ENCODE results near the gene TANGO6. TPM values are rescaled to one million over a fixed set of nuclear protein-coding genes. Genes with fewer than 3 reads are reported as not detected.

Gene TANGO6
- total RNA-seq, 2 donors from 2014 or later, result 9.6 to 15.3 TPM

DNA sequence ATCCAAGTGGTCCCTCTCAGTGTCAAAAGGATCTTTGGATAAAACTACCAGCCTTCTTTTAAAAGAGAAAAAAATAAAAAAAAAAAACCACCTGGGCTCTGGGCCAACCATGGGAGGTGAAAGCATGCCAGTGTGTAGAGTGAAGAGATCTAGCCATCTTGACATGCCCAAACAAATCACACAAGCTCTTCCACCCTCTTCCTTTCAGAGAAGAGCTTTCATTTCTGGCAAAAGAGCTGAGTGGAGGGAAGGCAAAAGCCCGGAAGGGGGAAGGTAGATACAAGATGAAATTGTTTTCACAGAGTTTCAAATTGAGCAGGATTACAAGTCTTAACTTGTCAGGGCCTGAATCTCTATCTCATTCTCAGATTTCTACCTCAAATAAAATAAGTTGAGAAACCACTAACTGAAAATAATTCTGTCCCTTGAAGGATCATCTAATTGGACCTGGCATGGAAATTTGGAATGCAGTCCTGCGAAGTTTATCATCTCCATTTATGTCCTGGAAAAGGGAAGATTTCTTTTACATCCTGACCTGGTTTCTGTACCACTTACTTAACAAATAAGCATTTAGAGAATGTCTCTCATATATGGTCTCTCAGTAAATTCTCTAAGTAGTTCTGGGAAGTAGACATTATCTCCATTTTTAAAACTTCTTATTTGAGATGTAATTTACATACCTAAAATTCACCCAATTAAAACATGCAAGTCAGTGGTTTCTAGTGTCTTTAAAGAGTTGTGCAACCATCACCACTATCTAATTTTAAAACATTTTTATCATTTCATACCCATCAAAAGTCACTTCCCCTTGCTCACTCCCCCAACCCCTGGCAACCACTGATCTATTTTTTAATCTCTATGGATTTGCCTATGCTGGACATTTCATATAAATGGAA, 93.7 kb downstream of the TANGO6 start:
- no peaks in the 10 kb centered on the region for H3K27me3 Mint-ChIP-seq (ENCODE audit: insufficient read depth)
- H3K27me3 ChIP-seq (ENCODE audit: control insufficient read depth, insufficient read depth, low read length, poor library complexity, severe bottlenecking), result no peaks in the 10 kb centered on the region
- peaks cover 18% of the 10 kb centered on the region for H3K9me3 Mint-ChIP-seq
- WGBS, 2 experiments (ENCODE audit: insufficient coverage in 1 of 2, insufficient read length in 1 of 2), result 96% methylated on average over 2 of the region's 2 CpGs; no CpG with 5 or more reads in 1 of the 2 experiments
- H3K4me3 ChIP-seq (ENCODE audit: low read length), result no peak overlapping the region
- H3K27ac Mint-ChIP-seq, result no peak overlapping the region
- DNase-seq, result no peak
- H3K27ac ChIP-seq (ENCODE audit: low read depth, low read length), result no peak overlapping the region
- TF ChIP-seq CTCF (conservative IDR thresholded peaks at IDR 0.05), result no peak
- peaks cover 34% of the 10 kb centered on the region for H3K36me3 Mint-ChIP-seq (ENCODE audit: low read depth)
- no peaks in the 10 kb centered on the region for H3K4me1 ChIP-seq (ENCODE audit: control insufficient read depth, insufficient read depth, low read length)
- no peaks in the 10 kb centered on the region for H3K4me1 Mint-ChIP-seq
- no peak overlapping the region for H3K9ac ChIP-seq (ENCODE audit: extremely low read depth, low read length, poor library complexity, severe bottlenecking)
- H3K9me3 ChIP-seq (ENCODE audit: control insufficient read depth, low read length), result peaks cover 9% of the 10 kb centered on the region
- H3K4me3 Mint-ChIP-seq, result no peak overlapping the region
- H3K36me3 ChIP-seq (ENCODE audit: control insufficient read depth, insufficient read depth, low read length), result peaks cover 14% of the 10 kb centered on the region

- Histone ChIP-seq H3K36me3 (ENCODE audit: control insufficient read depth, insufficient read depth, low read length) (no peaks in the 10 kb centered on the region), H3K9ac (ENCODE audit: extremely low read depth, low read length, poor library complexity, severe bottlenecking) (no peak overlapping the region), H3K4me3 (ENCODE audit: low read length) (no peak overlapping the region), H3K9me3 (ENCODE audit: control insufficient read depth, low read length) (peaks cover 15% of the 10 kb centered on the region), H3K27me3 (ENCODE audit: control insufficient read depth, insufficient read depth, low read length, poor library complexity, severe bottlenecking) (no peaks in the 10 kb centered on the region), H3K4me1 (ENCODE audit: control insufficient read depth, insufficient read depth, low read length) (no peaks in the 10 kb centered on the region), H3K27ac (ENCODE audit: low read depth, low read length) (no peak overlapping the region)
- no peak for DNase-seq
- Mint-ChIP-seq H3K27ac (no peak overlapping the region), H3K36me3 (ENCODE audit: low read depth) (peaks cover 27% of the 10 kb centered on the region), H3K27me3 (ENCODE audit: insufficient read depth) (no peaks in the 10 kb centered on the region), H3K4me3 (no peak overlapping the region), H3K4me1 (no peaks in the 10 kb centered on the region), H3K9me3 (peaks cover 14% of the 10 kb centered on the region)
- 90 to 92% methylated on average over 2 of the region's 3 CpGs for WGBS, 2 experiments (ENCODE audit: insufficient coverage in 1 of 2, insufficient read length in 1 of 2)
- TF ChIP-seq CTCF (conservative IDR thresholded peaks at IDR 0.05), result no peak
Observed at GRCh38 chr16:68939692-68940320, 96.5 kb downstream of the TANGO6 start.

DNA sequence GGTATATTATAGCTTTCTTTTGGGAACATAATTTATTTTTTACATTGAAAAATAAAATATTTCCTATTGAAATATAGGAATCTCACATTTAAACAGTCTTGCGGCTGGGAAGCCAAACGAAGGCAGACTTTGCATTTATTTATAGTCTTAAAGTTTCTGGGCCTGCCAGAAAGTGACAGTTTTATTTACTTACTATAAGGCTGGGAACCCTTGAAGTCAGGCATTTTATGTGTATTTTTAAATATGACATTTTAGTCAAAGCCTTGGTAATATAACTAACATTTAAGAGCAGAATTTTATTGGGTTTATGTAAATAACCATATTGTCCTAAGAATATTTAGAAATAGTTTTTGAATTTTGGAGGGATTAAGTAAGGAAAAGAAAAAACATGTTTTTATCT, 97.5 kb downstream of the TANGO6 start:
- Histone ChIP-seq H3K36me3 (ENCODE audit: control insufficient read depth, insufficient read depth, low read length) (no peaks in the 10 kb centered on the region), H3K27ac (ENCODE audit: low read depth, low read length) (no peak overlapping the region), H3K4me1 (ENCODE audit: control insufficient read depth, insufficient read depth, low read length) (no peaks in the 10 kb centered on the region), H3K27me3 (ENCODE audit: control insufficient read depth, insufficient read depth, low read length, poor library complexity, severe bottlenecking) (no peaks in the 10 kb centered on the region), H3K9ac (ENCODE audit: extremely low read depth, low read length, poor library complexity, severe bottlenecking) (no peak overlapping the region), H3K4me3 (ENCODE audit: low read length) (no peak overlapping the region), H3K9me3 (ENCODE audit: control insufficient read depth, low read length) (peaks cover 17% of the 10 kb centered on the region)
- Mint-ChIP-seq H3K9me3 (peaks cover 18% of the 10 kb centered on the region), H3K27me3 (ENCODE audit: insufficient read depth) (no peaks in the 10 kb centered on the region), H3K4me3 (no peak overlapping the region), H3K4me1 (no peaks in the 10 kb centered on the region), H3K27ac (no peak overlapping the region), H3K36me3 (ENCODE audit: low read depth) (peaks cover 22% of the 10 kb centered on the region)
- no peak for TF ChIP-seq CTCF (conservative IDR thresholded peaks at IDR 0.05)
- WGBS, 2 experiments (ENCODE audit: insufficient coverage in 1 of 2, insufficient read length in 1 of 2), result 100% methylated on average over 2 of the region's 2 CpGs; no CpG with 5 or more reads in 1 of the 2 experiments
- no peak for DNase-seq
